Urothelium cell line (cell line): ENCODE data around the gene PRKCQ.
"Not testable (repeated sequence)": the region's sequence is repeated elsewhere in the genome, so short reads cannot be mapped to it uniquely, and the experiment has no call there.

Experiments used
- DNase-seq: peaks from one replicate; pipeline ENCODE4 v3.0.0; 2011; ENCODE audit warnings: low spot score, mixed read lengths
- FAIRE-seq: peaks from 2 replicates; lab custom pipeline; 2011; peaks lifted over from hg19 to GRCh38; lab: Jason Lieb, UNC

Gene PRKCQ

DNA sequence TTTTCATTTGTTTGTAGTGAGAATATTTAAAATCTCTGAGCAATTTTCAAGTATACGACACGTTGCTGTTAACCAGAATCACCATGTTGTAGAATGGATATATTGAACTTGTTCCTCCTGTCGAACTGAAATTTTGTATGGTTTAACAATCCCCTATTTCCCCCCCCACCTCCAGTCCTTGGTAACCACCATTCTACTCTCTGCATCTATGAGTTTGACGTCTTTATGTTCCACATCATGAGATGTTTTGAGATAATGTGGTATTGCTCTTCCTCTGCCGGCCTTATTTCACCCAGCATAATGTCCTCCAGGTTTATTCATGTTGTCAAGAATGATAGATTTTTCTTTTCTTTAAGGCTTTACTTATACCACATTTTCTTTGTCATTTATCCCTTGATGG is 17.4 kb upstream of the PRKCQ start:
- FAIRE-seq, result no peak
- DNase-seq, result no peak

DNA sequence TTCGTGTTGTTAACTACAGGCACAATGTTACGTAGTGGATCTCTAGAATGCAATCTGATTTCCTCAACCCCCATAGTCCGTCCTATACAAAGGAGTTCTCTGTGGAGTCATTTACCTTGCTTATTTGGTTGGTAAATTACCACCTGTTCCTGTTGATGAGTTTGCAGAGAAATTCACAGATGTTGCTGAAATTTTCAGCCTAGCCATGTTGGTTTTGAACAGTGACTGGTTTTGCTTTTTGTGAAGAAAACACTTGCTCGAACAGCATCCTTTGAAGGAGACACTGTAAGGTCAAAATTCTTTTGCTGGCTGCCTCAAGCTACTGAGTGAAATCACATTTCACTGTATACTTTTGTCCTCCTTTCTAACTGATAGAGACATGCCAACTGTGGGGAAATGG is 15.4 kb upstream of the PRKCQ start:
- no peak for DNase-seq
- FAIRE-seq, result no peak

DNA sequence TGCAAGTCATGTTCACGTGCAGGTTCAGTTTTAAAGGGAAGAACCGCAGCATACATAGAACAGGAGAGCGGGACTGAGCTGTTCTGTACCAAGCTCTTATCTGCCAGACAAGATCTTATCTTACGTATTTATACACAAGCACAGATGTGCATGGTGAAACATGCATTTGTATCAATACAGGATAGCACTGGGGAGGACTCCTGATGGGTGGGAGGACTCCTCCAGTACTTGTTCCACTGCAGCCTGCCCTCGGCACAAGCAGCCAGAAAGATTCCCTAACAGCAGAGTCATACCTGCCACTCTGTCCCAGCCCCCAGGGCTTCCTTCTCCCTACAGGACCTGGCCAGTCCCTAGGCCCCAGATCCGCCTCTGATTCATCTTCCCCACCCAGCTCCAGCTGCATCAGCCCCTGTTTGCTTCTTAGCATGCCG is 13.2 kb upstream of the PRKCQ start:
- no peak for FAIRE-seq
- no peak for DNase-seq

DNA sequence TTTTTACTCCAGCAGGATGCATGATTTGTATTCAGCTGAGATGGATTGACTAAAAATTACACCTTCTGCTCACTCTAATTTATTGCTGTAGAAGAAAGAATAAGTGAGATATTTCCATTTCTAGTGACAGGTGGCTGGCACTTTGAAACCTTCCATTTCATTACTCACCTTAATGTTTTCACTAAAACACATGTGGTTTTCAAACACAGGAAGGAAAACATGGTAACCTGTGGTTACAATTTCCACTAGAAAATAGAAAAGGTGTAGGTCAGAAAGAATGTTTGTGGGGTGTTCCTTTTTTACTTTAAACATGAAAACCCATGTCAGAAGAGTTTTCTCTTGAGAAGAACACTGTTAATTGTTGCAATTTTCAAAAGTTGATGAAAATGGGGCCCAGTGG is 12.0 kb upstream of the PRKCQ start:
- DNase-seq (no peak), FAIRE-seq (no peak)

DNA sequence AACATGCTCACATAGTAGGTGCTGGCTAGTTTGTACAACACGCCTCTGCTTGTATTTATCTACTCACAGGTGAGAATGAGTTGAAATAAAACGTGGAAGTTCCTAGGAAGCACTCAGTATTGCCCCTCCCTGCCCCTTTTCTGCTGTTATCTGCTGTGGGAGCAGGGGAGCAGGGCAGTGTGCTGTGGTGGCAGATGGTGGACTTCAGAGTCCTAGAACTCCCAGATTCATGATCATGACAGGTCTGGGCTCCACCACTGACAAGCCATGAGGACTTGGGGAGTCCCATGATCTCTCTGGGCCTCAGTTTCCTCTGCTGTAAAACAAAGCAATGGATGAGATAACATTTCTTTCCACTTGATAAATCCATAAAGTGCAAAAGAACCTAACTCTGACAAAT is 11.6 kb upstream of the PRKCQ start:
- DNase-seq, result no peak
- no peak for FAIRE-seq

DNA sequence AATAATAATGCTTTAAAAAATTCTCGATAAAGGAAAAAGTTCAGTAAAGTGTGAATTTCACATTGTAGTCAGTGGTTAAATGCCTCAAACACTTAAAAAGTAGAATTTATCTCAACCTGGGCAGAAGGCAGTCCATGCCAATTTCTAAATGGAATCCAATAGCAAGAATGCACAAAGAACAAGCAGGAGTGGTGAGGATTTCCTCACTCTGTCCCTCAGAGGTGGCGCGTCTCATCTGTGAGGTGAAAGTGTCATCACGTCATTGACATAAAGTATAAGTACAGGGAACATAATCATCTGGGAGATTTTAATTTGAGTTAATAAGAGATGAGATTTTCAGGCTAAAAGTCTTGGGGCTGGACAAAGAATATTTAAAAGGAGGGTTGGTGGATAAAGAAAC is 10.0 kb upstream of the PRKCQ start:
- no peak for FAIRE-seq
- no peak for DNase-seq

DNA sequence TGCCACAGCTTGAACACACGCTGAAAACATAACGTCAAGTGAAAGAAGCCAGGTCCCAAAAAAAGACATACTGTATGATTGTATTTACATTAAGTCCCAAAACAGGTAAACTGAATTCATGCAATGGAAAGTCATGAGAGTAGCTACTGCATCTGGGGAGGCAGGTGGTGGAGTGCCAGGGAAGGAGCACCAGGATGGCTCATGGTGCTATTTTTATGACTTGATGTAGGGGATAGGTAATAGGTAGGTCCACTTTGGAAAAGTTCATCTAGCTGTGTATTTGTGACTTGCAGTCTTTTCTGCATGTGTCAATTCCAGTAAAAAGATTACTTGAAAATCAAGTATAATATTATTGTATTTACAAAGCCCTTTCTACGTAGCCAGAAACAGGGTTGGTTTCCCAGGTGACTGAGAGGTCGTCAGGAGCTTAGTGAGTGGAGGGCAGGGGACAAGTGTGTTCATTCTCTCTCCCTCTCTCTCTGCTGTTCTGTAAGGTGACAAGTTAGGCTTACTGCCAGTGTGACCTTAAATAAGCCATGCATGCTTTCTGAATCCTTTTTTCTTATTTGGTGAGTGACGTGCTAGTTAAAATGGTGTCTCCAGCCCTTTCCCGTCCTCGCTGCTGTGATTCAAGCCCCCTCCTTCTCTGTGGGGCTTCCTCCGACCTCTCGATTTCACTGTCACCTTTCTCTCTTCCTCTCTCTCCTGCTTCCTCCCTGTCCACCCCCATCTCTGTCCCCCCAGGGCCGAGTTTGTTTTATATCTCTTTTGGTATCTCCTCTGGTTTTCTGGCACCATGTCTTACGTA is 9.4 kb upstream of the PRKCQ start:
- DNase-seq (no peak), FAIRE-seq (no peak)

DNA sequence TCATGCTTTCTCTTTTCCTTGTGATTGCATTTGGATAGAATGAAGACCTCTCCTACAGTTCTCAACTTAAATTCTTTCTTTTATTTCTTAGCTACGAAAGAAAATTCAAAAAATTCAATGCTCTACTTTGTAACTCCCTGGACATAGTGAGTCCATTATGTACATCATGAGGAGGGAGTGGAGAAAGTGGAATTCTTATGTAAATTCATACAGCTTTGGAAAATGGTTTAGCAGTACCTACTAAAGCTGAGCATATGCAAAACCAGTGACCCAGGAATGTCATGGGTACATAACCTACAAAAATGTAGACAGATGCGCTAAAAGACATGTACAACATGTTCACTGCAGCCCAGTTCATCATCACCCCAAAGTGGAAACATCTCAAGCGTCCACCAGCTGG is 8.8 kb upstream of the PRKCQ start:
- DNase-seq, result no peak
- FAIRE-seq, result no peak

DNA sequence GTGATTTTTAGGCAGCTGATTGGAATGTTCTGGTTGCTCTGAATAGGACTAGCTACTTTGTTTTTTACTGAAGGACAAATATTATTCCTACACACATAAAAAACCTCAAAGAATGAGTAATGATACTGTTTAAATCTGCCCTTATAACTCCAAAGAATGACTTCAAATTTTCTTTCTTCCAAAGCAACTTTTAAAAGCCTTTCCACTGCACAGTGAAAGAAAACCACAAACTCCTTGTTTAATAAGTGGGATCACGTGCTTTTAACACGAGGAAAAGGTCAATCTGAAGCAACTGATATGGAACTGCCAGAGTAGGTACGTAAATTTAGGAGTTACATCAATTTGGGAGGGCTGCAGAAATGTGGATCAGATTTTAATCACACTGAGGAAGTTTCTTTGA is 8.0 kb upstream of the PRKCQ start:
- DNase-seq (no peak), FAIRE-seq (no peak)

DNA sequence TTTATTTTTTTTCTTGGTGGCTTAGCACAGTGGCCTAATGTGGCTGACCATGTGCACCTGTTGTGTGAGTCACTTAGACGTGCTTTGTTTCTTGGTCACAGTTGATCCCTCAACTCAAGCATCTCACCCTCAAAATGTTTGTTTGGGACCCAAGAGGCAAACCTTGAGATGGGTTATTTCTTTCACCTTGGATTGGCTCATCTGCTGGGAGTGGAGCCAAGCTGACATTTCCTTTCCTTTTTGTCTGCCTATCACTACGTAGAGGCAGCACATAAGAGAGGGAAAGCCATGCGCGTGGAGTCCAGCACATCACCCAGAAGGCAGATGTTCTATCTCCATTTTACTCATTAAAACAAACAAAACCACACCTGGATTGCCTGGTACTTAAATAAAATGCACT is 6.4 kb upstream of the PRKCQ start:
- DNase-seq (no peak), FAIRE-seq (no peak)

DNA sequence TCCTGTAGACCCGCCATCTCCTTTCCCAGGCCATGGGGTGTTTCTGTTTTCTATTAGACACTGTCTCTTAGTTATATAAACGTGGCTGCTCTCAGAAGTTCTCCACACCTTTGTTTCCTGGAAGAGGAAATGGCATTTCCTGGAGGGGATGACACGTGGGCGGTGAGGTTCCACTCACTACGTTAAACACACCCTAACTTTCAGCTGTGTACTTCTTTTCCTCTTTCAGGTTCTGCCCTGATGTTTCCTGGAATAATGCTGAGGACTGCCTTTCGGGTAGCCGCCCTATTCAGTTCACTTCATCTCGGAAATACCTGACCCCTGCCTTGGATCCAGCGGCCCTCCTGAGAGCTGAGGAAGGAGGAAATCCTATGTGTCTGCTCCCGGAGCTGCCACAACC is 3.4 kb upstream of the PRKCQ start:
- DNase-seq, result no peak

DNA sequence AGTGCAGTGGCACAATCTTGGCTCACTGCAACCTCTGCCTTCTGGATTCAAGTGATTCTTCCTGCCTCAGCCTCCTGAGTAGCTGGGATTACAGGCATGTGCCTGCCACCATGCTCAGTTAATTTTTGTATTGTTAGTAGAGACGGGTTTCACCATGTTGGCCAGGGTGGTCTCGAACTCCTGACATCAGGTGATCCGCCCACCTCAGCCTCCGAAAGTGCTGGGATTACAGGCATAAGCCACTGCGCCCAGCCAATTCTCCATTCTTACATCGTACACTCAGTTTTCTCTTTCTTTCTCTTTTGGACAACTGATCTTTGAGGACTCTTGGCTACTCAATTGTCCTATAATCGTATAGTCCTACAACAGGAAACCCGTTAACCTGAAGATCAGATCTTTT is 2.8 kb upstream of the PRKCQ start:
- not testable (repeated sequence) for DNase-seq

More for the DNA sequence above, 3.4 kb upstream of the PRKCQ start:
- no peak for FAIRE-seq

DNA sequence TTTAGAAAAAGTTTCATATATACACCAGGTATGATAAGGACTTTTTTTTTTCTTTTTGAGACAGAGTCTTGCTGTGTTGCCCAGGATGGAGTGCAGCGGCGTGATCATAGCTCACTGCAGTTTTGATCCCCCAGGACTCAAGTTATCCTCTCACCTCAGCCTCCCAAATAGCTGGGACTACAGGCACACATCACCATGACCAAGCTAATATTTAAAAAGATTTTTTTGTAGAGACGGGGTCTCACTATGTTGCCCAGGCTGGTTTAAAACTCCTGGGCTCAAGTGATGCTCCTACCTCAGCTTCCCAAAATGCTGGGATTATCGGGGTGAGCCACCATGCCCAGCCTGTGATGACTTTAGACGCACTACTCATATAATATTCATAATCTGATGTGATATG is 2.2 kb upstream of the PRKCQ start:
- DNase-seq (no peak), FAIRE-seq (no peak)

More for the DNA sequence above, 2.8 kb upstream of the PRKCQ start:
- not testable (repeated sequence) for FAIRE-seq

DNA sequence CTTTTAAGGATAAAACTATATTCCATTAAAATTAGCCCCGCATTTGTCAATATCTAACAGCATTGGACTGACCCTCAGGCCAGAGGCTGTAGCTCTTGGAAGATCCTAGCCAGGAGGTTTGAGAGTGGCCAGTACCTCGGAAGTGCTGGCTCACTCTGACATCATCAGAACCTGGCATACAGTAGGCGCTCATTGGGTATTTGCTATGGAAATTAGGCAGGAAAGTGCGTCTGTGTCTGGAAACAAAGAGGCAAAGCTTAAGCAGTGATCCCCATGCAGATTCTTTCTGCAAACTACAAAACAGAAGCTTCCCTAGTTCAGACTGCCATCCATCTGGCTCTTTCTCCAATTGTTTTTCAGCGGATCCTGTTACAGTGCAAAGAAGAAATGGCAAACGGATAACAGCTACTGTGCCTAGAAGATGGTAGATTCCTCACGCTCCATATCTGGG is 1.7 kb upstream of the PRKCQ start:
- DNase-seq, result no peak
- FAIRE-seq, result no peak

DNA sequence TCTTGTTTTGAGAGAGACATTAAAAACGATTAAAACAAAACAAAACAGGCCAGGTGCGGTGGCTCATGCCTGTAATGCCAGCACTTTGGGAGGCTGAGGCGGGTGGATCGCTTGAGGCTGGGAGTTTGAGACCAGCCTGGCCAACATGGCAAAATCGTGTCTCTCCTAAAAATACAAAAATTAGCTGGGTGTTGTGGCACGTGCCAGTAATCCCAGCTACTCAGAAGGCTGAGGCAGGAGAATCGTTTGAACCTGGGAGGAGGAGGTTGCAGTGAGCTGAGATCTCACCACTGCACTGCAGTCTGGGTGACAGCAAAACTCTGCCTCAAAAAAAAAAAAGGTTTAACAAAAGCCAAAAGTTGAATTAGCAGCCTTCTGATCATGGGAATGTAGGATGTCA is 1.1 kb upstream of the PRKCQ start:
- FAIRE-seq, DNase-seq: not testable (repeated sequence)

DNA sequence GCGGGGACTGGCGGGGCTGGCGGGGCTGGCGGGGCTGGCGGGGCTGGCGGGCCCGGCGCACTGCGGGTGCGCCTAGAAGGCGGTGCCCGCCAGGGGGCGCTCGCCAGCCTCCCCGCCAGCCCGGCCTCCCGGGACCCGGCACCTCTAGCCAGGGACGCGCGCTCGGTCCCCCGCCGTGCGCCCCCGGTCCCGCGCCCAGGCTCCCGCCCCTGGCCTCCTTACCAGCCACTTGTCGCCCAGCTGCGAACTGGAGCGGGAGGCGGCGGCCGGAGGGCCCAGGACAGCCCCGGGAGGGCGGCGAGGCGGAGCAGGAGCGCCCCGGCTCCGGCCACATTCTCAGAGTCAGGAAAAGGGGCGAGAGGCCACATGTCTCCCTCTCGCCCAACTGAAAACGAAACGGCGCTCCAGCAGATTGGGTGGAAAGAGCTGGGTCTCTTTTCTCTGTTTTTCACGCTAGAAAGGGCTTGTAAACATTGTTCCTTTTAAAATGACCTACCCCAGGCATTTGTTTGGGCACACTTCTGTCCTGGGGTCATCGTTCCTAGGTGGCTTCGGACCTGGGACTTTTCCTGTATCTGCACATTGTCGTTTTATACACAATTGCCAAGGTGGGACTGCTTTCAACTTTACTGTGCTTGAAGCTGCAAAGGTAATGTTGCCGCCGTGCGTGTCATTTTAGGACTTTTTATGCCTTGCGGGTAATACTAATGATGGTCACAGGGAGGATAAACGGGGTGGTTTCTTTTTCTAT is 378 bp upstream of the PRKCQ start:
- DNase-seq (peak; percentile 89), FAIRE-seq (peak; percentile 5)

DNA sequence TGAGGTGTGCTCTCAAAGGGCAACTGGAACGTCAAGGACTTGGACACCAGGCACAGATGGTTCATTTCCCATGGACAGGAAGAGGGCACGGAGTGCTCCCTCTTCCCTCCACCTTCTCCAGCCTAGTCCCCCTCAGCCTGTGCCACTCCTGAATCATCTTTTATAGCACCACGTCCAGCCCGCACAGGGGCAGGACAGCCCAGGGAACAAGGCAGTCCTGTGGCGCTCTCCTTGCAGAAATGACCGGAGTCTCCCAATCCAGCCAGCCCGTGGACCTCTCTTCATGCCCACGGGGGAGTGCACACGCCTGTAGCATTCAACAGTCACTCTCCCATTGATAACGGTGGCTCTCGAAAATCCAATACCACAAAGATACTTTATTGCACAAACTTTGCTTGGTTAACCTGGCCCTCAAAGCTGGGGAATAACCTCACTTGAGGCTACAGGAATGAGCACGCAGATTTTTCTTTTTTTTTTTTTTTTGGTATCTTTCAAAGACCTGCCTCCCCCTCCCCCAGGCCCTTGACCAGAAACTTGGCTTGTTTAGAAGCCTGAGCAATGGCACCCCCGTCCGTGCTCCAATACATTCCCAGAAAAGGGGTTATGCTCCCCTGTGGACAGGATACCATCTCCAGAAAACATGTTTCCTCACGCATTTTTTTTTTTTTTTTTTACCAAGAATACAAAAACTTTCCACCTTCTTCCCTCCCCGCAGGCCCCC is 733 bp downstream of the PRKCQ start:
- DNase-seq (no peak), FAIRE-seq (no peak)

DNA sequence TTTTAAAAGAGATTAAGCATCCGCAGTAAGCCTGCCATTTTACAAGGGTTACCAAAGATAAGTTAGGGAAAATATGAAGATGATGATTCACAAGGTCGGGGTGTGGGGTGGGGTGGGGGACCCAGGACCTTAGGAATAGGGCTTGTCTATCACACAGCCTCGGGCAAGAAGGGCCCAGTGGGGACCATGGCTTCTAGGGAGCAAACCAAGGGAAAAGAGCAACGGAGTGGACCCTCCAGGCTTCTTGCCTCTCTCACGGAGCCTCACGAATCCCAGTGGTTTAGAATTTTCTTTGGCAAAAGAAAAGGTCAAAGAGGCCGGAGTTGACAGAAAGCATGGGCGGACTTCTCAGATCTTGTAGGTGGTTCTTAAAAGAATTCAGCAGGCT is 1.3 kb downstream of the PRKCQ start:
- FAIRE-seq, result no peak
- no peak for DNase-seq

DNA sequence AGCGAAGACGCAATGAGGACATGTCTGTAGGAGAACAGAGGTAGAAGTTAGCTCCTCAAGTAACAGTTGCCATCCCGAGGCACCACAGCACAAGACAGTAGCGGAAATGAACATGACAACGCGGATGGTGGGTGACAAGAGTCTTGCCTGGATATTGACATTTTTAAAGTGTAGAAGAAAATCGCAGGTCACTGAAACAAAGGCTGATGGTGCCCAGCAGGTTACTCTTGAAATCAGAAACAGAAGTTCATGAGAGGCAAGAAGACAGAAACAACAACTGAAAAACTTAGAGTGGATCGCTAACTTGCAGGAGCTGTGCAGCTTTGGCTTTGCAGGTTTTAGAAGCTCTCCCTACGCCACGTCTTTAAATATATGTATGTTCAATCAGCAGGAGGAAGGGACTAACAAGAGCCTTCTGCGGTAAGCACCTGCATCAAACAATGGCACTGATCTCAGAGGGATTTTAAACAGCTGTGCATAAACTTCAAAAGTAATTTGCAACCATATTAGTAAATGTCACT is 1.8 kb downstream of the PRKCQ start:
- no peak for FAIRE-seq
- no peak for DNase-seq

DNA sequence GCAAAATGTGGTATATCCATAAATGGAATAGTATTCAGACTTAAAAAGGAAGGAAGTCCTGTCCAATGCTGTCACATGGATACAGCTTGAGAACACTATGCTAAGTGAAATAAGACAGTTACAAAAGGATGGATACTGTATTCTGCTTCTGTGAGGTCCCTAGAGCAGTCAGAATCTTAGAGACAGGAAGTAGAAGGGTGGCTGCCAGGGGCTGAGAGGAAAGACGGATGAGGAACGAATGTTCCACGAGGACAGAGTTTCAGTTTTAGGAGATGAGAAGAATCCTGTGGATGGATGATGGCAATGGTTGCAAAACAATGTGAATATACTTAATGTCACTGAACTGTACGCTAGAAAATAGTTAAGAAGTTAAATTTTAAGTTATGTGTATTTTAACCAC is 3.8 kb downstream of the PRKCQ start:
- FAIRE-seq (no peak), DNase-seq (no peak)

DNA sequence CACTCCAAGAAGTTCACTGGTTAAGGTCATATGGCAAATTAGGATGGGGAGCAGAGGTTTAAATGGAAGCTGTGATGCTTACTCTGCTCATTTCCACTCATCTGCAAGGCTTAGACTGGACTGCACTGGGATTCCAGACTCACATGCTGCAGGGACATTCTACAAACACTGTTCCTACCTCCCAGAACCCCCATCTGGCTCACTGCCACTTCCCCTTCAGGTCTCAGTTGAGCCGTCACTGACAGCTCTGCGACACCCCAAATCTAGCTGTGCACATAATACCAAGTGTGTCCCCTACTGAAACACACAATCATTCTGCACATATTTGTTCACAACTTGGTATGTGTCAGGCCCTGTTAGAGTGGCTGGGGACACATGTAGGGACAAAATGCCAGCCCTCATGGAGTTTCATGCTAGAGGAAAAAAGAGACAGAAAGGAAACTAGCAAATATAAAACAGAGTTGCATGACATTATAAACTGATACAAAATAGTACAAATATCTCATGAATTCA is 5.4 kb downstream of the PRKCQ start:
- DNase-seq, result no peak
- FAIRE-seq, result no peak
